RKO (cell line): ENCODE data around the gene GGA2.

ENCODE experiments used
- DNase-seq: peaks from one replicate; pipeline ENCODE4 v3.0.0-alpha.2; 2016; ENCODE audit warnings: low spot score

The GGA2 gene

GRCh38 chr16:23416816-23417215, 93.5 kb downstream of the GGA2 start:
- no peak for DNase-seq

GRCh38 chr16:23414731-23415130, 95.6 kb downstream of the GGA2 start:
- DNase-seq: no peak
